Right lobe of liver (tissue), 6 donors: Measurements from ENCODE around the gene DCUN1D3. TPM values are rescaled to one million over a fixed set of nuclear protein-coding genes. Genes with fewer than 3 reads are reported as not detected.

Experiments used
- ATAC-seq, 4 donors: fragments of 200-7000 bp; cut with Tn5 transposase; one replicate each; pipeline ENCODE4 v1.9.1; 2020; ENCODE audit warnings: mild to moderate bottlenecking in 4 of 4, moderate library complexity in 4 of 4
- DNase-seq, 3 donors: peaks; one replicate each; pipeline ENCODE4 v3.0.0-alpha.2; 2020
- H3K27ac ChIP-seq, 3 donors: fragments of 200-600 bp; one replicate each; pipeline ENCODE4 v1.8.0; 2022
- H3K27me3 ChIP-seq, 2 donors: fragments of 200-600 bp; one replicate each; pipeline ENCODE4 v1.8.0; 2022
- H3K36me3 ChIP-seq, 4 donors: fragments of 200-600 bp; sonication (generic) in 1 of 4; one replicate each; pipeline versions ENCODE4 v1.5.1 to v1.8.0; 2017 to 2022; ENCODE audit warnings: control low read depth in 1 of 4
- H3K4me1 ChIP-seq, 4 donors: fragments of 200-600 bp; sonication (generic) in 1 of 4; one replicate each; pipeline versions ENCODE4 v1.5.1 to v1.8.0; 2017 to 2022; ENCODE audit warnings: control low read depth in 1 of 4
- H3K4me3 ChIP-seq, 3 donors: fragments of 200-600 bp; one replicate each; pipeline ENCODE4 v1.8.0; 2022
- H3K9me3 ChIP-seq, 4 donors: fragments of 200-600 bp; sonication (generic) in 1 of 4; one replicate each; pipeline versions ENCODE4 v1.5.1 to v1.8.0; 2017 to 2022; ENCODE audit warnings: control low read depth in 1 of 4
- CTCF ChIP-seq, 4 donors: fragments of 200-600 bp in 3 of 4; fragments of 450-650 bp in 1 of 4; IDR thresholded peaks; one replicate each; pipeline versions ENCODE4 v1.5.1 to v1.8.0; 2016 to 2022; ENCODE audit warnings: antibody characterized with exemption in 4 of 4, mild to moderate bottlenecking in 2 of 4
- POLR2A ChIP-seq: fragments of 450-650 bp; IDR thresholded peaks from one replicate; pipeline ENCODE4 v1.6.1; 2017; ENCODE audit warnings: antibody characterized with exemption, mild to moderate bottlenecking
- WGBS: methylation state at CpG from one replicate; pipeline ENCODE4 v1.1.6; 2018; ENCODE audit warnings: low coverage, low lambda C conversion rate; ENCODE audit not compliant: insufficient coverage; ENCODE audit errors: missing lambda C conversion rate; 5-methylcytosine and 5-hydroxymethylcytosine counted together
- intact Hi-C, 2 donors: fragments of 100-400 bp; cut with DNase I; formaldehyde crosslinking; loops; one replicate each; pipeline versions ENCODE4 v1.11.2 to v1.14.1; 2022
- total RNA-seq, 6 experiments: library from RNA; depleted of rRNA in 2 of 6; stranded (reverse); fragments of >200 nt in 2 of 6; fragmentation: NEBNext Ultra II Directional in 3 of 6; extraction: Animal tissue kit (Norgen Biotek cat#: 25700) in 3 of 6; gene quantifications; one replicate each; pipeline versions ENCODE4 v1.1.0 to v1.2.4, GENCODE V29; 2016 to 2023
- donor health status: DM: no; HTN: yes; CAD: no.
- donor health status: DM: no; HTN: no; CAD: no.
- donor health status: DM: no; HTN: no; CAD: no.
- donor health status: DM: no; HTN: yes; CAD: no.
- donor health status: DM: no; HTN: yes; CAD: no.

Gene DCUN1D3
- total RNA-seq, 6 experiments from 2014 or later: 10.3 to 15.1 (median 13.8) TPM

- no peaks in the 10 kb centered on the region for H3K9me3 ChIP-seq
- peak overlapping the region in 1 of 3 donors; percentile 24 for H3K27ac ChIP-seq
- peaks cover 0 to 18% (median 3%) of the 10 kb centered on the region in 4 donors for H3K4me1 ChIP-seq
- 100% methylated on average over 1 of the region's 1 CpG for WGBS
- ATAC-seq (peak in 1 of 4 donors; percentile 6), DNase-seq (no peak)
- TF ChIP-seq CTCF (IDR thresholded peaks at IDR 0.05) (no peak), POLR2A (no peak)
- H3K36me3 ChIP-seq: no peaks in the 10 kb centered on the region
- H3K27me3 ChIP-seq: no peaks in the 10 kb centered on the region
- intact Hi-C loops: no loop called here
- H3K4me3 ChIP-seq: no peak overlapping the region
Observed at GRCh38 chr16:20911361-20911760, 11.2 kb upstream of the DCUN1D3 start.

- Histone ChIP-seq H3K27ac (peak overlapping the region in 1 of 3 donors; percentile 24), H3K4me3 (no peak overlapping the region), H3K27me3 (no peaks in the 10 kb centered on the region), H3K4me1 (peaks cover 0 to 18% (median 3%) of the 10 kb centered on the region in 4 donors), H3K9me3 (no peaks in the 10 kb centered on the region), H3K36me3 (no peaks in the 10 kb centered on the region)
- peak; percentile 60 to 80 (median 74) for ATAC-seq
- WGBS: 20% methylated on average over 2 of the region's 2 CpGs
- intact Hi-C loops: no loop called here
- DNase-seq: no peak
- TF ChIP-seq POLR2A (no peak), CTCF (IDR thresholded peaks at IDR 0.05) (no peak)
Observed at GRCh38 chr16:20910781-20911321, 10.7 kb upstream of the DCUN1D3 start.

GRCh38 chr16:20906341-20907255, 6.4 kb upstream of the DCUN1D3 start:
- H3K9me3 ChIP-seq: no peaks in the 10 kb centered on the region
- no peak for TF ChIP-seq CTCF (IDR thresholded peaks at IDR 0.05)
- no peak for TF ChIP-seq POLR2A
- intact Hi-C loops: loop anchor here in 1 of 2 donors (10.0 kb wide), 1 partner anchor 52 kb away; no protein-coding TSS in a partner anchor
- no peak for ATAC-seq
- DNase-seq: no peak
- H3K4me1 ChIP-seq: peaks cover 4 to 21% (median 7%) of the 10 kb centered on the region in 4 donors
- H3K27ac ChIP-seq: peak overlapping the region in 1 of 3 donors; percentile 55
- H3K27me3 ChIP-seq: no peaks in the 10 kb centered on the region
- no peak overlapping the region for H3K4me3 ChIP-seq
- no peaks in the 10 kb centered on the region for H3K36me3 ChIP-seq
- 65% methylated on average over 4 of the region's 4 CpGs for WGBS

DNA sequence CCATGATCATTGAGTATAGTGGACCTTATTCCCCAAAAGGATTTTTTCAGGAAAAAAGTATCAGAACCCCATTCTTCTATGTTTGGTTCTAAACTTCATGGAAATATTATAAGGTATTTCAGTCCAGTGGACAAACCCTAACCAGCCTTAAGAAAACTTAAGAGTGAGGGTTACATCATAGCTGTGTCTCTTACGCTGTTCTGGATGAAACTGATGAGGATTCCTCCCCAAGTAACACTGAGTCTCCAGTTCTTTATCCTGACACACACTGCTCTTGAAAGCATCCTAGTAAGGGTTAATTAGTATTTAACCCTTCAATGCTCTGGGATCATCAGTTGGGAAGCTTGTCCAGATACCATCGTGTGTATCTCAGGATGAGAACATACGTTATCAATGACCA, 5.4 kb upstream of the DCUN1D3 start:
- Histone ChIP-seq H3K9me3 (no peaks in the 10 kb centered on the region), H3K27ac (peak overlapping the region in 2 of 3 donors; percentile 34 to 55), H3K27me3 (no peaks in the 10 kb centered on the region), H3K4me1 (peaks cover 4 to 23% (median 5%) of the 10 kb centered on the region in 4 donors), H3K36me3 (no peaks in the 10 kb centered on the region), H3K4me3 (no peak overlapping the region)
- intact Hi-C loops: loop anchor here in 1 of 2 donors (10.0 kb wide), 1 partner anchor 51 kb away; no protein-coding TSS in a partner anchor
- no peak for ATAC-seq
- no peak for TF ChIP-seq CTCF (IDR thresholded peaks at IDR 0.05)
- TF ChIP-seq POLR2A: no peak
- DNase-seq: no peak
- 48% methylated on average over 3 of the region's 3 CpGs for WGBS
